SK-N-SH (cell line): ENCODE measurements around the gene SUN5. TPM values are rescaled to one million over a fixed set of nuclear protein-coding genes. Genes with fewer than 3 reads are reported as not detected.

ENCODE experiments used
- CTCF ChIA-PET: fragments of 300-600, 350-600 bp; formaldehyde crosslinking; extraction: SDS; loops from one replicate; lab custom pipeline; 2021; lab: Yijun Ruan, JAX
- POLR2A ChIA-PET: fragments of 350-600 bp; sonication (Branson Sonifier 250); formaldehyde crosslinking; extraction: SDS; loops from one replicate; lab custom pipeline; 2020; ENCODE audit warnings: antibody characterized with exemption, inconsistent platforms; lab: Yijun Ruan, JAX
- DNase-seq: peaks from one replicate; pipeline ENCODE4 v3.0.0; 2012
- H2AFZ ChIP-seq: fragments of 200-600 bp; sonication (generic); 2 replicates; pipeline ENCODE4 v1.8.1; 2016; ENCODE audit warnings: antibody characterized with exemption, mild to moderate bottlenecking, low read depth
- H3F3A ChIP-seq: fragments of 200-600 bp; sonication (generic); replicated peaks from 2 replicates; pipeline ENCODE3; 2016; ENCODE audit warnings: antibody characterized with exemption, mild to moderate bottlenecking; ENCODE audit not compliant: insufficient read depth
- H3K27ac ChIP-seq, 2 experiments: fragments of 200-500 bp in 1 of 2; fragments of 200-600 bp in 1 of 2; sonication (Bioruptor generic) in 1 of 2; sonication (generic), shearing (Covaris generic) in 1 of 2; 2 replicates each; pipeline versions ENCODE4 v1.5.1 to v1.6.1; 2014 to 2016; ENCODE audit warnings: low read depth in 2 of 2, inconsistent platforms in 1 of 2, low read length in 1 of 2, mild to moderate bottlenecking in 1 of 2, mixed read lengths in 1 of 2
- H3K27me3 ChIP-seq: fragments of 200-600 bp; sonication (generic), shearing (Covaris generic); 2 replicates; pipeline ENCODE4 v1.6.1; 2016; ENCODE audit warnings: mixed run types; ENCODE audit not compliant: insufficient read depth
- H3K36me3 ChIP-seq, 2 experiments: fragments of 200-500 bp in 1 of 2; fragments of 200-600 bp in 1 of 2; sonication (Bioruptor generic) in 1 of 2; sonication (generic) in 1 of 2; replicated peaks in 1 of 2; 2 replicates each; pipeline versions ENCODE3 to v1.5.1; 2014 to 2016; ENCODE audit warnings: low read length in 1 of 2, mild to moderate bottlenecking in 1 of 2; ENCODE audit not compliant: insufficient read depth in 2 of 2, control insufficient read depth in 1 of 2
- H3K4me1 ChIP-seq, 2 experiments: fragments of 200-500 bp in 1 of 2; fragments of 200-600 bp in 1 of 2; sonication (Bioruptor generic) in 1 of 2; sonication (generic), shearing (Covaris generic) in 1 of 2; 2 replicates each; pipeline versions ENCODE4 v1.5.1 to v1.6.1; 2014 to 2016; ENCODE audit warnings: low read depth in 1 of 2, low read length in 1 of 2, mixed run types in 1 of 2; ENCODE audit not compliant: insufficient read depth in 2 of 2, control insufficient read depth in 1 of 2
- H3K4me2 ChIP-seq: fragments of 200-600 bp; sonication (generic), shearing (Covaris generic); 2 replicates; pipeline ENCODE4 v1.6.1; 2017; ENCODE audit warnings: mixed run types
- H3K4me3 ChIP-seq, 2 experiments: fragments of 200-500 bp in 1 of 2; fragments of 200-600 bp in 1 of 2; sonication (Bioruptor generic) in 1 of 2; sonication (generic), shearing (Covaris generic) in 1 of 2; 2 replicates each; pipeline versions ENCODE4 v1.5.1 to v1.8.1; 2014 to 2016; ENCODE audit warnings: low read depth in 2 of 2, inconsistent platforms in 1 of 2, low read length in 1 of 2, mild to moderate bottlenecking in 1 of 2, mixed read lengths in 1 of 2, moderate library complexity in 1 of 2
- H3K79me2 ChIP-seq: fragments of 200-600 bp; sonication (generic); 2 replicates; pipeline ENCODE4 v1.8.1; 2017; ENCODE audit warnings: mild to moderate bottlenecking; ENCODE audit not compliant: insufficient read depth
- H3K9ac ChIP-seq: fragments of 200-600 bp; sonication (generic); 2 replicates; pipeline ENCODE4 v1.6.1; 2017; ENCODE audit warnings: mixed run types
- H3K9me2 ChIP-seq: fragments of 200-600 bp; sonication (generic); 2 replicates; pipeline ENCODE4 v1.6.1; 2017; ENCODE audit warnings: mixed run types
- H3K9me3 ChIP-seq: fragments of 200-600 bp; sonication (generic); 2 replicates; pipeline ENCODE4 v1.6.1; 2017; ENCODE audit warnings: mixed run types, mild to moderate bottlenecking, moderate library complexity
- H4K20me1 ChIP-seq: fragments of 200-600 bp; sonication (generic); 2 replicates; pipeline ENCODE4 v1.6.1; 2017; ENCODE audit warnings: mild to moderate bottlenecking, mixed run types; ENCODE audit not compliant: insufficient read depth
- CHD2 ChIP-seq: fragments of 150-350 bp; IDR thresholded peaks from 2 replicates; pipeline ENCODE4 v1.6.1; 2018; ENCODE audit warnings: low read length; ENCODE audit not compliant: partially characterized antibody
- EP300 ChIP-seq, 2 experiments: IDR thresholded peaks; 2 replicates each; pipeline versions ENCODE4 v1.4.0 to v1.6.1; 2012; ENCODE audit warnings: borderline replicate concordance in 1 of 2, low read depth in 1 of 2, low read length in 1 of 2
- EZH2phosphoT487 ChIP-seq: fragments of 200-600 bp; sonication (generic); IDR thresholded peaks from 2 replicates; pipeline ENCODE4 v1.6.1; 2017; ENCODE audit warnings: low read depth, mixed run types, mild to moderate bottlenecking, antibody characterized with exemption, moderate library complexity, borderline replicate concordance
- FOSL2 ChIP-seq: IDR thresholded peaks from 2 replicates; pipeline ENCODE4 v1.4.0; 2012; ENCODE audit warnings: low read depth, mild to moderate bottlenecking, moderate library complexity, borderline replicate concordance
- FOXJ3 ChIP-seq: sonication (generic); formaldehyde crosslinking; IDR thresholded peaks from 2 replicates; pipeline ENCODE4 v1.5.1; 2020; ENCODE audit warnings: mild to moderate bottlenecking, missing genetic modification reagents
- GATA2 ChIP-seq: sonication (generic); formaldehyde crosslinking; IDR thresholded peaks from 2 replicates; pipeline ENCODE4 v1.5.0; 2020; ENCODE audit warnings: mild to moderate bottlenecking, missing genetic modification reagents
- JUND ChIP-seq: IDR thresholded peaks from 2 replicates; pipeline ENCODE4 v1.4.0; 2012
- MXI1 ChIP-seq: IDR thresholded peaks from 2 replicates; pipeline ENCODE4 v1.6.1; 2012; ENCODE audit warnings: mild to moderate bottlenecking, low read depth, low read length, improper control_type of control experiment
- RAD21 ChIP-seq: IDR thresholded peaks from 2 replicates; pipeline ENCODE4 v1.6.1; 2012; ENCODE audit warnings: mild to moderate bottlenecking, low read length
- RFX5 ChIP-seq: IDR thresholded peaks from 2 replicates; pipeline ENCODE4 v1.6.1; 2012; ENCODE audit warnings: mild to moderate bottlenecking, improper control_type of control experiment, low read length
- RXRA ChIP-seq: IDR thresholded peaks from 2 replicates; pipeline ENCODE4 v1.4.0; 2012; ENCODE audit warnings: low read depth, mild to moderate bottlenecking, borderline replicate concordance
- SIN3A ChIP-seq: IDR thresholded peaks from 2 replicates; pipeline ENCODE4 v1.6.1; 2012; ENCODE audit warnings: low read depth, mild to moderate bottlenecking, low read length, moderate library complexity, borderline replicate concordance
- TEAD4 ChIP-seq: IDR thresholded peaks from 2 replicates; pipeline ENCODE4 v1.4.0; 2012; ENCODE audit warnings: mild to moderate bottlenecking, borderline replicate concordance; ENCODE audit not compliant: insufficient read depth
- WGBS: methylation state at CpG from one replicate; pipeline ENCODE4 v1.1.6; 2017; ENCODE audit warnings: low lambda C conversion rate; 5-methylcytosine and 5-hydroxymethylcytosine counted together
- polyA plus RNA-seq, 3 experiments: library from polyadenylated mRNA; depleted of rRNA; stranded (reverse); fragments of >200 nt; gene quantifications; 2 replicates each; pipeline ENCODE4 v1.2.3, GENCODE V29; 2012
- TF ChIP-seq, protein P1 (sequence below): IDR thresholded peaks from 2 replicates; pipeline ENCODE4 v1.4.0; 2012; ENCODE audit warnings: low read depth, borderline replicate concordance
- TF ChIP-seq, protein P2 (sequence below): fragments of 200-600 bp; sonication (generic); IDR thresholded peaks from 2 replicates; pipeline ENCODE4 v1.6.1; 2017; ENCODE audit warnings: antibody characterized with exemption, mild to moderate bottlenecking, moderate library complexity
- TF ChIP-seq, protein P3 (sequence below): IDR thresholded peaks from 2 replicates; pipeline ENCODE4; 2012

The SUN5 gene
- polyA plus RNA-seq, 1 of the 3 experiments (the other 2 are of a cell fraction), result not detected

DNA sequence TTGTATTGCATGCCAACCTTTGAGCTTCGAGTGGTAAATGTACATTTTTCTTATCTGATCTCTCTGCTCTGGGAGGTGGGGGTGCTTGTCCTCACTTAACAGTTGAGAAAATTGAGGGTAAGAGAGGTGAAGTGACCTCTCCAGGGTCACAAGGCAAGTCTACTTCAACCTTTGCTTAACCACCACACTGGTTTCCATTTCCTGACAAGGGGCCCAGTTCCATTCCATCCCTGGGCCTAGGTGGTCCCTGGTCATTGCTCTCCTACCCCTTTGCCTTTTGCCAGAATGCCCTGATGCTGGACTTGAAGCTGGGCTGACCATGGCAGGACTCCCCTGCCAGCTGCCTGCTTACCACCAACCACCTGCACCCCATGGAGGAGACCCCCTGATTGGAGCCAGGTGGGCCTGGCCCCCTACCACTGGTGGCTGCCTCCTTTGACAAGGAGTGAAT is 39.5 kb upstream of the SUN5 start:
- H3K9ac ChIP-seq, result no peak overlapping the region
- H3K9me2 ChIP-seq, result no peaks in the 10 kb centered on the region
- H3K79me2 ChIP-seq, result no peaks in the 10 kb centered on the region
- no peak overlapping the region for H2AFZ ChIP-seq
- H3F3A ChIP-seq, result no peaks in the 10 kb centered on the region
- H3K36me3 ChIP-seq, result no peaks in the 10 kb centered on the region
- H3K27me3 ChIP-seq, result no peaks in the 10 kb centered on the region
- 0% methylated on average over 1 of the region's 1 CpG for WGBS
- no peaks in the 10 kb centered on the region for H3K4me1 ChIP-seq
- DNase-seq, result no peak
- H4K20me1 ChIP-seq, result no peaks in the 10 kb centered on the region
- no peak overlapping the region for H3K4me3 ChIP-seq
- no peak overlapping the region for H3K27ac ChIP-seq
- TF ChIP-seq RAD21 (no peak), TEAD4 (no peak)
- ChIA-PET POLR2A (no interaction called here), CTCF (no interaction called here)
- H3K9me3 ChIP-seq, result no peaks in the 10 kb centered on the region
- H3K4me2 ChIP-seq, result no peak overlapping the region

DNA sequence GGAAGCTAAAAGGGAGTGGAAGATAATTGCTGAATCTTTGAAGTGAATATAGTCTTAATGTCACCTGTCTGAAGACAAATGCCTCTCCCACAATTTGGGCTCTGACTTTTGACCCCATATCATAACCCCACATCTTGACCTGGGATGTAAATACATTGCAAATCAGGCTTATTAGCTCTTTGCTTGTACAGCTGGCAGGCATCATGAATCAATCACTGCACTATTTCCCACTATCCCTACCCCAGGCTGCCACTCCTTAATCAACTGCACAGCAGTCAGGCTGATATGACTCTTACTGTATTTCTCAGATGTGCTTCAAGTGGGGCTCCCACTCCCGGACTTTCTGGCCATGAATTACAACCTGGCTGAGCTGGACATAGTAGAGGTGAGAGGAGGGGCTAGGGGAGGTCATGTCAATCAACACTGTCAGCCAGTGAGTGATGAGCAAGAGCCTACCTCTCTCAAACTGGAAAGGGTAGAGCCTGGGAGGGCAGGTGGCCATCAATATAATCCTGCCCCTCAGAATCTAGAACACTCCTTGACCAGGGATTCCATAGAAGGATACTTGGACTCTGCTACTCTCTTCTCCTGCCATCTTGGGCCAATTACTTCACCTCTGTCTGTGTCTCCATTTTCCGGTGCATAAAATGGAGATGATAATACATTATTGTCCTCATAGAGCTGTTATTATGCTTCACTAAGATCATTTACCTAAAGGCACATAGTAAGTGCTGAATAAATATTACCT is 38.9 kb upstream of the SUN5 start:
- no peaks in the 10 kb centered on the region for H3K9me2 ChIP-seq
- TF ChIP-seq RXRA (no peak), JUND (no peak), FOXJ3 (CRISPR knock-in tag) (no peak), EP300 (IDR thresholded peaks at IDR 0.05; ENCODE audit: borderline replicate concordance in 1 of 2, low read depth in 1 of 2, low read length in 1 of 2) (no peak), CHD2 (no peak), EZH2phosphoT487 (no peak), SIN3A (no peak), MXI1 (no peak), FOSL2 (no peak), GATA2 (CRISPR knock-in tag) (no peak), RFX5 (no peak)
- TF ChIP-seq, protein P1, sequence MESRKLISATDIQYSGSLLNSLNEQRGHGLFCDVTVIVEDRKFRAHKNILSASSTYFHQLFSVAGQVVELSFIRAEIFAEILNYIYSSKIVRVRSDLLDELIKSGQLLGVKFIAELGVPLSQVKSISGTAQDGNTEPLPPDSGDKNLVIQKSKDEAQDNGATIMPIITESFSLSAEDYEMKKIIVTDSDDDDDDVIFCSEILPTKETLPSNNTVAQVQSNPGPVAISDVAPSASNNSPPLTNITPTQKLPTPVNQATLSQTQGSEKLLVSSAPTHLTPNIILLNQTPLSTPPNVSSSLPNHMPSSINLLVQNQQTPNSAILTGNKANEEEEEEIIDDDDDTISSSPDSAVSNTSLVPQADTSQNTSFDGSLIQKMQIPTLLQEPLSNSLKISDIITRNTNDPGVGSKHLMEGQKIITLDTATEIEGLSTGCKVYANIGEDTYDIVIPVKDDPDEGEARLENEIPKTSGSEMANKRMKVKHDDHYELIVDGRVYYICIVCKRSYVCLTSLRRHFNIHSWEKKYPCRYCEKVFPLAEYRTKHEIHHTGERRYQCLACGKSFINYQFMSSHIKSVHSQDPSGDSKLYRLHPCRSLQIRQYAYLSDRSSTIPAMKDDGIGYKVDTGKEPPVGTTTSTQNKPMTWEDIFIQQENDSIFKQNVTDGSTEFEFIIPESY, result no peak
- TF ChIP-seq, protein P2, sequence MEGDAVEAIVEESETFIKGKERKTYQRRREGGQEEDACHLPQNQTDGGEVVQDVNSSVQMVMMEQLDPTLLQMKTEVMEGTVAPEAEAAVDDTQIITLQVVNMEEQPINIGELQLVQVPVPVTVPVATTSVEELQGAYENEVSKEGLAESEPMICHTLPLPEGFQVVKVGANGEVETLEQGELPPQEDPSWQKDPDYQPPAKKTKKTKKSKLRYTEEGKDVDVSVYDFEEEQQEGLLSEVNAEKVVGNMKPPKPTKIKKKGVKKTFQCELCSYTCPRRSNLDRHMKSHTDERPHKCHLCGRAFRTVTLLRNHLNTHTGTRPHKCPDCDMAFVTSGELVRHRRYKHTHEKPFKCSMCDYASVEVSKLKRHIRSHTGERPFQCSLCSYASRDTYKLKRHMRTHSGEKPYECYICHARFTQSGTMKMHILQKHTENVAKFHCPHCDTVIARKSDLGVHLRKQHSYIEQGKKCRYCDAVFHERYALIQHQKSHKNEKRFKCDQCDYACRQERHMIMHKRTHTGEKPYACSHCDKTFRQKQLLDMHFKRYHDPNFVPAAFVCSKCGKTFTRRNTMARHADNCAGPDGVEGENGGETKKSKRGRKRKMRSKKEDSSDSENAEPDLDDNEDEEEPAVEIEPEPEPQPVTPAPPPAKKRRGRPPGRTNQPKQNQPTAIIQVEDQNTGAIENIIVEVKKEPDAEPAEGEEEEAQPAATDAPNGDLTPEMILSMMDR, result no peak
- TF ChIP-seq, protein P3, sequence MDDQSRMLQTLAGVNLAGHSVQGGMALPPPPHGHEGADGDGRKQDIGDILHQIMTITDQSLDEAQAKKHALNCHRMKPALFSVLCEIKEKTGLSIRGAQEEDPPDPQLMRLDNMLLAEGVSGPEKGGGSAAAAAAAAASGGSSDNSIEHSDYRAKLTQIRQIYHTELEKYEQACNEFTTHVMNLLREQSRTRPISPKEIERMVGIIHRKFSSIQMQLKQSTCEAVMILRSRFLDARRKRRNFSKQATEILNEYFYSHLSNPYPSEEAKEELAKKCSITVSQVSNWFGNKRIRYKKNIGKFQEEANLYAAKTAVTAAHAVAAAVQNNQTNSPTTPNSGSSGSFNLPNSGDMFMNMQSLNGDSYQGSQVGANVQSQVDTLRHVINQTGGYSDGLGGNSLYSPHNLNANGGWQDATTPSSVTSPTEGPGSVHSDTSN, result no peak
- TF ChIP-seq, all 33 proteins: peak for 0
- Histone ChIP-seq H3K9me3 (no peaks in the 10 kb centered on the region), H3K4me1 (no peaks in the 10 kb centered on the region), H3K79me2 (no peaks in the 10 kb centered on the region), H3K27ac (no peak overlapping the region), H3K36me3 (no peaks in the 10 kb centered on the region), H3F3A (no peaks in the 10 kb centered on the region), H3K4me3 (no peak overlapping the region), H4K20me1 (no peaks in the 10 kb centered on the region), H3K4me2 (no peak overlapping the region), H3K9ac (no peak overlapping the region), H3K27me3 (no peaks in the 10 kb centered on the region), H2AFZ (no peak overlapping the region)
- ChIA-PET POLR2A (no interaction called here), CTCF (no interaction called here)
- WGBS, result 13% methylated on average over 2 of the region's 2 CpGs
- no peak for DNase-seq
